GM12801 (cell line): Measurements from ENCODE around the gene EWSR1.

Experiments used
- TF ChIP-seq, protein P1 (sequence below): IDR thresholded peaks from one replicate; pipeline ENCODE4 v1.5.1; 2011; ENCODE audit warnings: control low read depth; ENCODE audit not compliant: insufficient read length; ENCODE audit errors: extremely low read depth

Gene EWSR1

DNA sequence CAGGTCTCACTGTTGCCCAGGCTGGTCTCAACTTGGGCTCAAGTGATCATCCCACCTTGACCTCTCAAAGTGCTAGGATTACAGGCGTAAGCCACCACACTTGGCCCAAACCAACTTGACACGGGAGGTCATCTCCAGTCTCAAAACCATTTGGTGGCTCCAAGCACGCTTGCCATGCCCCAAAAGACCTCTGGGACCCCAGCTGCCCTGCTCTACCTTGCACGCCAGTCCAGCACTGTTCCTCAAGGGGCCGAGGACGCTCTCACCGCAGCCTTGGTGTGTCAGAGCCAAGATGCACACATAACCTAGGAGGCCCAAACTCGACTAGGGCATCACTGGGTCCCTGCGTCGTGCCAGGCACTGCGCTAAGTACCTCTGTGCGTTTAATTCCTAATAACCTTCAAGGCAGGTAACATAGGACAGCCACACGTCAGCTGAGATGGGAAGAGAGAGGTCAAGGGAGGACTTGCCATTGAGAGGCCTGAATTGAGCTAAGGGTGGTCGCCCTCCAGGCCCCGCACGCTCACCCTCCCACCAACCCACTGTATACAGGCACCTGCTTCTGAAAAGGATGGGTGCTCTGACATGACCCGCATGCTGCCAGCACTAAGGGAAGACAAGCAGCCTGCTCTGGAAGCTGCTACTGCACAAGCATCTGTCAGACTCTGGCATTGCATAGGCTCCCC, 33.8 kb downstream of the EWSR1 start:
- TF ChIP-seq, protein P1, sequence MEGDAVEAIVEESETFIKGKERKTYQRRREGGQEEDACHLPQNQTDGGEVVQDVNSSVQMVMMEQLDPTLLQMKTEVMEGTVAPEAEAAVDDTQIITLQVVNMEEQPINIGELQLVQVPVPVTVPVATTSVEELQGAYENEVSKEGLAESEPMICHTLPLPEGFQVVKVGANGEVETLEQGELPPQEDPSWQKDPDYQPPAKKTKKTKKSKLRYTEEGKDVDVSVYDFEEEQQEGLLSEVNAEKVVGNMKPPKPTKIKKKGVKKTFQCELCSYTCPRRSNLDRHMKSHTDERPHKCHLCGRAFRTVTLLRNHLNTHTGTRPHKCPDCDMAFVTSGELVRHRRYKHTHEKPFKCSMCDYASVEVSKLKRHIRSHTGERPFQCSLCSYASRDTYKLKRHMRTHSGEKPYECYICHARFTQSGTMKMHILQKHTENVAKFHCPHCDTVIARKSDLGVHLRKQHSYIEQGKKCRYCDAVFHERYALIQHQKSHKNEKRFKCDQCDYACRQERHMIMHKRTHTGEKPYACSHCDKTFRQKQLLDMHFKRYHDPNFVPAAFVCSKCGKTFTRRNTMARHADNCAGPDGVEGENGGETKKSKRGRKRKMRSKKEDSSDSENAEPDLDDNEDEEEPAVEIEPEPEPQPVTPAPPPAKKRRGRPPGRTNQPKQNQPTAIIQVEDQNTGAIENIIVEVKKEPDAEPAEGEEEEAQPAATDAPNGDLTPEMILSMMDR: no peak

GRCh38 chr22:29302402-29302680, 34.3 kb downstream of the EWSR1 start:
- TF ChIP-seq, protein P1: no peak

GRCh38 chr22:29302681-29303465, 34.8 kb downstream of the EWSR1 start:
- TF ChIP-seq, protein P1: no peak

- TF ChIP-seq, protein P1: no peak
Measured at GRCh38 chr22:29305836-29306174, 37.7 kb downstream of the EWSR1 start.

- TF ChIP-seq, protein P1: no peak
Measured at GRCh38 chr22:29306175-29306834, 38.2 kb downstream of the EWSR1 start, which contains the start of gene GAS2L1. Gene GAS2L1 (plus strand): TSS chr22:29306650. CDS start chr22:29308106, 1,456 bp downstream.

DNA sequence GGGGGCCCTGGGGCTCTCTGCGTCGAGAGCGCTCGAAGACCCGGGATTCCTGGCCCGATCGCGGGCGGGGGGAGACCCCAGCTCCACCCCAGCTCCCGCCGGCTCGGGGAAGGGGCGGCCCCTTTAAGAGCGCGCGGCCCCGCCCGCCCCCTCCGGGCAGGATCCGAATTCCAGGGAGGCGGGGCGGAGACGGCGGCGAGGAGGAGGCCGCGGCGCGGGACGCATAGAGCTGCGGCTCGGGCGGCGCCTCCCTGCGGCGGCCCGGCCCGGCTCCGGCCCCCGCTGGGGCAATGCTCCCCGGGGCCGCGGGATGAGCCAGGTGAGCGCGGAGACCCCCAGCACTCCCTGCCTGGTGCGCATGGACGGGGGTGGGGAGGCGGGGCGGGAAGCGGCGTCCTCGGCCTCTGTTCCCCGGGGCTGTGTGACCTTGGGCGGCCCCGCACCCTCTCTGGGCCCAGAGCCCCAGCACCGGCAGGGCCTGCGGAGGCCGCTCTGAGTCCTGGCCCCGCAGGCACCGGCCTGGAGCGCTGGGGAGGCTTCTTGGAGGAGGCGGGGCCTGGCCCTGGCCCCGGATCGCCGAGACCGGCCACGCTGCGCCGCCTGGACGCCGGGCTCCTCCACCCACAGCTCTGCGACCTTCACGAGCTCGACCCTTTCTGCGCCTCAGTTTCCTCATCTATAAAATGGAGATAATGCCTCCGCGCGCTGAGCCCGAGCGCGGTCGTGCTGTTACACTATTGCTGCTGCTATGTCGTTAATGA, 38.9 kb downstream of the EWSR1 start:
- TF ChIP-seq, protein P1: no peak
